ENCODE data around the gene FBLN7.

GRCh38 chr2:112153501-112153900, 15.3 kb downstream of the FBLN7 start:
- TF ChIP-seq CTCF (conservative IDR thresholded peaks at IDR 0.05; ENCODE audit: low read length): no peak
- TF ChIP-seq EZH2phosphoT487 (IDR thresholded peaks at IDR 0.05; ENCODE audit: borderline replicate concordance, low read depth, low read length): no peak
